ENCODE data around the gene CNNM3. TPM values are rescaled to one million over a fixed set of nuclear protein-coding genes. Genes with fewer than 3 reads are reported as not detected.

CNNM3 gene
- total and polyA plus RNA-seq, 2 experiments from 2014 or later, result 0.98 to 5.0 TPM

- Histone ChIP-seq H3K9me3 (ENCODE audit: low read depth) (no peaks in the 10 kb centered on the region), H3K27ac (peak overlapping the region; percentile 75), H3K9me2 (ENCODE audit: insufficient read depth) (no peaks in the 10 kb centered on the region), H3K4me3 (peak overlapping the region; percentile 86), H3K9ac (peak overlapping the region; percentile 95), H3K79me2 (ENCODE audit: insufficient read depth) (peaks cover 35% of the 10 kb centered on the region), H2AFZ (peak overlapping the region; percentile 85), H3K27me3 (replicated peaks; ENCODE audit: insufficient read depth) (no peaks in the 10 kb centered on the region), H3K4me2 (ENCODE audit: unreplicated experiment) (peak overlapping the region; percentile 99), H4K20me1 (ENCODE audit: insufficient read depth) (no peaks in the 10 kb centered on the region), H3K4me1 (ENCODE audit: insufficient read depth) (peaks cover 15% of the 10 kb centered on the region), H3K36me3 (ENCODE audit: low read depth) (no peaks in the 10 kb centered on the region), H3F3A (ENCODE audit: insufficient read depth) (no peaks in the 10 kb centered on the region)
- WGBS, 2 experiments (ENCODE audit: low coverage in 1 of 2, low lambda C conversion rate in 2 of 2, missing lambda C conversion rate in 2 of 2), result 1% methylated on average over 32 to 36 of the region's 64 CpGs
- in situ Hi-C loops (cut with MboI), result loop anchor here (25.0 kb wide), 1 partner anchor 243 kb away; the partner anchor contains the start of gene ANKRD36
- peak; percentile 79 for DNase-seq
- TF ChIP-seq EZH2phosphoT487 (IDR thresholded peaks at IDR 0.05; ENCODE audit: insufficient read depth, low read depth) (no peak), EZH2 (IDR thresholded peaks at IDR 0.05; ENCODE audit: insufficient read depth, poor library complexity, severe bottlenecking) (no peak)
Measured at GRCh38 chr2:96869281-96869821, 53.3 kb downstream of the CNNM3 start.

GRCh38 chr2:96869822-96870625 is 54.0 kb downstream of the CNNM3 start, which contains the start of gene SEMA4C:
Gene SEMA4C (minus strand): TSS chr2:96870080. CDS start chr2:96867886, 2,194 bp downstream.
- TF ChIP-seq EZH2 (IDR thresholded peaks at IDR 0.05; ENCODE audit: insufficient read depth, poor library complexity, severe bottlenecking) (no peak), EZH2phosphoT487 (IDR thresholded peaks at IDR 0.05; ENCODE audit: insufficient read depth, low read depth) (no peak)
- peak; percentile 75 for DNase-seq
- peaks cover 35% of the 10 kb centered on the region for H3K79me2 ChIP-seq (ENCODE audit: insufficient read depth)

GRCh38 chr2:96870626-96871255 is 54.7 kb downstream of the CNNM3 start:
- H3K4me2 ChIP-seq (ENCODE audit: unreplicated experiment), result peak overlapping the region; percentile 79
- TF ChIP-seq EZH2 (IDR thresholded peaks at IDR 0.05; ENCODE audit: insufficient read depth, poor library complexity, severe bottlenecking), result no peak
- no peak for TF ChIP-seq EZH2phosphoT487 (IDR thresholded peaks at IDR 0.05; ENCODE audit: insufficient read depth, low read depth)
- no peaks in the 10 kb centered on the region for H3K9me3 ChIP-seq (ENCODE audit: low read depth)
- H3K36me3 ChIP-seq (ENCODE audit: low read depth), result no peaks in the 10 kb centered on the region
- in situ Hi-C loops (cut with MboI), result loop anchor here (25.0 kb wide), 1 partner anchor 242 kb away; the partner anchor contains the start of gene ANKRD36
- H3K9me2 ChIP-seq (ENCODE audit: insufficient read depth), result no peaks in the 10 kb centered on the region
- peak overlapping the region; percentile 86 for H3K4me3 ChIP-seq
- 26 to 38% methylated on average over 13 of the region's 13 CpGs for WGBS, 2 experiments (ENCODE audit: low coverage in 1 of 2, low lambda C conversion rate in 2 of 2, missing lambda C conversion rate in 2 of 2)
- peak overlapping the region; percentile 85 for H2AFZ ChIP-seq
- DNase-seq, result peak; percentile 31
- no peaks in the 10 kb centered on the region for H3K27me3 ChIP-seq (replicated peaks; ENCODE audit: insufficient read depth)
- H4K20me1 ChIP-seq (ENCODE audit: insufficient read depth), result no peaks in the 10 kb centered on the region
- H3K79me2 ChIP-seq (ENCODE audit: insufficient read depth), result peaks cover 27% of the 10 kb centered on the region
- H3K9ac ChIP-seq, result peak overlapping the region; percentile 95
- no peaks in the 10 kb centered on the region for H3F3A ChIP-seq (ENCODE audit: insufficient read depth)
- H3K27ac ChIP-seq, result no peak overlapping the region
- H3K4me1 ChIP-seq (ENCODE audit: insufficient read depth), result peaks cover 15% of the 10 kb centered on the region

More at GRCh38 chr2:96869822-96870625, 54.0 kb downstream of the CNNM3 start, which contains the start of gene SEMA4C:
- Histone ChIP-seq H3K4me2 (ENCODE audit: unreplicated experiment) (peak within 1 kb of the TSS; percentile 99), H4K20me1 (ENCODE audit: insufficient read depth) (no peaks in the 10 kb centered on the region), H3K9me2 (ENCODE audit: insufficient read depth) (no peaks in the 10 kb centered on the region), H2AFZ (peak within 1 kb of the TSS; percentile 85), H3F3A (ENCODE audit: insufficient read depth) (no peaks in the 10 kb centered on the region), H3K4me3 (peak within 1 kb of the TSS; percentile 86), H3K27me3 (replicated peaks; ENCODE audit: insufficient read depth) (no peaks in the 10 kb centered on the region), H3K9ac (peak within 1 kb of the TSS; percentile 95), H3K36me3 (ENCODE audit: low read depth) (no peaks in the 10 kb centered on the region), H3K27ac (peak within 1 kb of the TSS; percentile 75), H3K4me1 (ENCODE audit: insufficient read depth) (peaks cover 15% of the 10 kb centered on the region), H3K9me3 (ENCODE audit: low read depth) (no peaks in the 10 kb centered on the region)
- in situ Hi-C loops (cut with MboI), result loop anchor here (25.0 kb wide), 1 partner anchor 242 kb away; the partner anchor contains the start of gene ANKRD36
- 2 to 3% methylated on average over 39 to 46 of the region's 93 CpGs for WGBS, 2 experiments (ENCODE audit: low coverage in 1 of 2, low lambda C conversion rate in 2 of 2, missing lambda C conversion rate in 2 of 2)
